Measurements from ENCODE around the gene SPDYE4. TPM values are rescaled to one million over a fixed set of nuclear protein-coding genes. Genes with fewer than 3 reads are reported as not detected.

Gene SPDYE4
- total RNA-seq, 1 donor from 2014 or later = not detected

DNA sequence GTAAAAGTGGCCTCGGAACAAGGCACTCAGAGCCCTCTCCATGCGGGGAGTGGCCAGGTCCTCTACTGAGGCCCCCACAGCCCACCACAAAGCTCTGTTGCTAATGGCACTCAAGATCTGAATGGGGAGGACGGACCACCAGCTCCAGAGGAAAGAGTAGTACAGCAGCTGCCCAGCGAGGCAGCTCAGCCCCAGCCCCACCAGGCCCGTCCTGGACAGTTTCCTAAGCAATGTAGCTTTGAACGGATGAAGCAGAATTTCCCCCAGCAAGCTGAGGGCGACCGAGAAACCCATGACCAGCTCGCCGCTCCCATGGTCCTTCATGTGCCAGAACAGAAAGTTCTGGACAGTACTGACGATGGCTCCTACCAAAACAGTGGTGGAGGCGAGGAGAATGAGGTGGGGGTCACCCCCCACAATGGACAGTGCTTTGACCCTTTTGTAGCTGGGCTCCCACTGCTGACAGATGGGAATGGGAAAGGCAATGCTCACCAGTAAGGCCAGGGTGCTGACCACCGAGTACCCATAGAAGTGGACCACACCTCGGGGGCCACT lies 39.4 kb upstream of the SPDYE4 start:
- Histone ChIP-seq H3K27me3 (ENCODE audit: low read depth) (peaks cover 14% of the 10 kb centered on the region), H3K4me1 (peaks cover 9% of the 10 kb centered on the region), H3K9me3 (replicated peaks) (no peaks in the 10 kb centered on the region), H3K4me3 (no peak overlapping the region), H3K36me3 (no peaks in the 10 kb centered on the region), H3K27ac (replicated peaks) (no peak overlapping the region)
- TF ChIP-seq, protein P1, sequence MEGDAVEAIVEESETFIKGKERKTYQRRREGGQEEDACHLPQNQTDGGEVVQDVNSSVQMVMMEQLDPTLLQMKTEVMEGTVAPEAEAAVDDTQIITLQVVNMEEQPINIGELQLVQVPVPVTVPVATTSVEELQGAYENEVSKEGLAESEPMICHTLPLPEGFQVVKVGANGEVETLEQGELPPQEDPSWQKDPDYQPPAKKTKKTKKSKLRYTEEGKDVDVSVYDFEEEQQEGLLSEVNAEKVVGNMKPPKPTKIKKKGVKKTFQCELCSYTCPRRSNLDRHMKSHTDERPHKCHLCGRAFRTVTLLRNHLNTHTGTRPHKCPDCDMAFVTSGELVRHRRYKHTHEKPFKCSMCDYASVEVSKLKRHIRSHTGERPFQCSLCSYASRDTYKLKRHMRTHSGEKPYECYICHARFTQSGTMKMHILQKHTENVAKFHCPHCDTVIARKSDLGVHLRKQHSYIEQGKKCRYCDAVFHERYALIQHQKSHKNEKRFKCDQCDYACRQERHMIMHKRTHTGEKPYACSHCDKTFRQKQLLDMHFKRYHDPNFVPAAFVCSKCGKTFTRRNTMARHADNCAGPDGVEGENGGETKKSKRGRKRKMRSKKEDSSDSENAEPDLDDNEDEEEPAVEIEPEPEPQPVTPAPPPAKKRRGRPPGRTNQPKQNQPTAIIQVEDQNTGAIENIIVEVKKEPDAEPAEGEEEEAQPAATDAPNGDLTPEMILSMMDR (IDR thresholded peaks at IDR 0.05; ENCODE audit: borderline replicate concordance) = no peak
- no peak for DNase-seq
- intact Hi-C loops (cut with micrococcal nuclease) = no loop called here

DNA sequence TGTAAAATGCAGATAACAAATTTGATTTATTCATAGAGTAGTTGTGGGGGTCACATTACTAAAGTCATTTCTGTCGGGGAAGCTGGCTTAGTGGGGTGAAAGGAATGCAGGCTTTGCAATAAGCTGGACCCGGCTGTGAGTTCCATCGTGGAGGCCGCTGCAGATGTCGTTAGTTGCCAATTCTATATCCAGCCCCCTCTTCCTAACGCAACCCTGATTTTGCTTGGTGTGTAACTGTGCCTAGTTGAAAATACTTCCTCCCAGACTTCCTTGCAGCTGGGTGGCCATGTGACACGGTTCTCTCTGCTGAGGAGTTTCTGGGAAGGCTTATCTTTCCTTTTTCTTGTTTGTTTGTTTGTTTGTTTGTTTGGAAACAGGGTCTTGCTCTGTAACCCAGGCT lies 36.3 kb upstream of the SPDYE4 start:
- intact Hi-C loops (cut with micrococcal nuclease) = no loop called here
- Histone ChIP-seq H3K27ac (replicated peaks) (no peak overlapping the region), H3K4me3 (no peak overlapping the region), H3K4me1 (peaks cover 5% of the 10 kb centered on the region), H3K36me3 (no peaks in the 10 kb centered on the region), H3K27me3 (ENCODE audit: low read depth) (peaks cover 10% of the 10 kb centered on the region), H3K9me3 (replicated peaks) (peaks cover 12% of the 10 kb centered on the region)
- DNase-seq = no peak
- TF ChIP-seq, protein P1 (IDR thresholded peaks at IDR 0.05; ENCODE audit: borderline replicate concordance) = no peak

DNA sequence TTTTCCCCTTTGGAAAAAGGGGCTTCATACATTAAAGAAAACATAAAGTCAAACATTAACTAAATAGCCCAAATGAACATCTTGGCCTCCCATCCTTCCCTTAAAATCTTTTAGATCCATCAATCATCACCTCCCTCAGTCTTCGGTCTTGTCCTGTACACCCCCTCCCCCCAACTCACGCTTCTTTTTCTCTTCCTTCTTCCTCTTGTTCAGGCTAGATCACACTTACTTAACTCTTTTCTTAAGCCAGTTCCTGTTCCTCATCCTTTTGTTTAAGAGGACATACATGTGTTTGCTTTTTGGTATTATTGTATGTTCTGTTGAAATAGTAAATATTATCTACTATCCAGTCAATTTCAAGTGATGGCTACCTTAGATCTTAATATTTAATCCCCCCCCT lies 35.3 kb upstream of the SPDYE4 start:
- no peaks in the 10 kb centered on the region for H3K36me3 ChIP-seq
- H3K4me3 ChIP-seq = no peak overlapping the region
- no peak overlapping the region for H3K27ac ChIP-seq (replicated peaks)
- peaks cover 2% of the 10 kb centered on the region for H3K27me3 ChIP-seq (ENCODE audit: low read depth)
- H3K4me1 ChIP-seq = no peaks in the 10 kb centered on the region
- DNase-seq = no peak
- intact Hi-C loops (cut with micrococcal nuclease) = no loop called here
- TF ChIP-seq, protein P1 (IDR thresholded peaks at IDR 0.05; ENCODE audit: borderline replicate concordance) = no peak
- peaks cover 12% of the 10 kb centered on the region for H3K9me3 ChIP-seq (replicated peaks)

DNA sequence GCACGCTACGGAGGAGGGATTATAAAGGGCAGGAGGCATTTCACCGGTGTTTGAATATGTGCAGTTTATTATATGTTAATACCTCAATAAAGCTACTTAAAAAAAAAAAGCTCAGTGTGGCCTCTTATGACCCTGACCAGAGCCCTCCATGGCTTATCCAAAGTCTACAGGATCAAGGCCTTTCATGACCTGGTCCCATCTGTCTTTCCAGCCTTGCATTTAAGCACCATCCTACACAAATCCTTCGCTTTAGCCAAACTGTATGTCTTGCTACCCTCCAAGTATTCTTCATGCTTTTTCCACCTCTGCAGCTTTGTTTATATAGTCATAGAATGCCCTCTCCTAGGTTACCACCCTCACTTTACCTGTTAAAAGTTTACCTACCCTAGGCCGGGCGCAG lies 34.3 kb upstream of the SPDYE4 start:
- no peaks in the 10 kb centered on the region for H3K4me1 ChIP-seq
- DNase-seq = no peak
- no peak overlapping the region for H3K4me3 ChIP-seq
- TF ChIP-seq, protein P1 (IDR thresholded peaks at IDR 0.05; ENCODE audit: borderline replicate concordance) = no peak
- intact Hi-C loops (cut with micrococcal nuclease) = no loop called here
- no peaks in the 10 kb centered on the region for H3K27me3 ChIP-seq (ENCODE audit: low read depth)
- H3K36me3 ChIP-seq = no peaks in the 10 kb centered on the region
- H3K27ac ChIP-seq (replicated peaks) = no peak overlapping the region
- peaks cover 12% of the 10 kb centered on the region for H3K9me3 ChIP-seq (replicated peaks)

DNA sequence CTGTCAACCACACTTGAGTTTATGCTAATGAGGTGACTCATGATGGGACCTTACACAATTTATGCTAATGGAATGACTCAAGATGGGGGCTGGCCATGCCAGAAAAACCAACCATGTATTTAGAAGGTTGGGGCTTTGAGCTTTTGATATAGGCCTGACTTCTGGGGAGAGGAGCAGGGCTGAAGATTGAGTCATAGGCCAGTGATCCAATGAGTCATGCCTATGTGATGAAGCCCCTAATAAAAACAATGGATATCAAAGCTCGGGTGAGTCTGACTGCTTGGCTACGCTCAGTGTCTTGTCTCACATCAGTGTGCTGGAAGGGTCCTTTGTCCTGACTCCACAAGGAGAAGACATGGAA lies 33.5 kb upstream of the SPDYE4 start:
- intact Hi-C loops (cut with micrococcal nuclease) = no loop called here
- TF ChIP-seq, protein P1 (IDR thresholded peaks at IDR 0.05; ENCODE audit: borderline replicate concordance) = no peak
- Histone ChIP-seq H3K27ac (replicated peaks) (no peak overlapping the region), H3K36me3 (no peaks in the 10 kb centered on the region), H3K27me3 (ENCODE audit: low read depth) (no peaks in the 10 kb centered on the region), H3K9me3 (replicated peaks) (peaks cover 12% of the 10 kb centered on the region), H3K4me1 (no peaks in the 10 kb centered on the region), H3K4me3 (no peak overlapping the region)
- DNase-seq = no peak

Data from left ventricle myocardium inferior (tissue), 1 donor.